WTC11 (cell line): Measurements from ENCODE around the gene KANTR. TPM values are rescaled to one million over a fixed set of nuclear protein-coding genes. Genes with fewer than 3 reads are reported as not detected.

Source experiments
- ATAC-seq: fragments of 200-7000 bp; cut with Tn5 transposase; 2 replicates; pipeline ENCODE4 v1.10.0; 2021; ENCODE audit warnings: mild to moderate bottlenecking, moderate library complexity
- CTCF ChIA-PET: fragments of 300-600 bp; sonication (Branson Sonifier 250); formaldehyde crosslinking; loops from one replicate; lab custom pipeline; 2021; ENCODE audit warnings: antibody characterized with exemption; lab: Charles Lee
- POLR2A ChIA-PET: fragments of 350-600 bp; sonication (Branson Sonifier 250); formaldehyde crosslinking; loops from one replicate; lab custom pipeline; 2021; ENCODE audit warnings: antibody characterized with exemption; lab: Charles Lee
- DNase-seq: peaks from one replicate; pipeline ENCODE4 v3.0.0; 2021; ENCODE audit warnings: low spot score
- H3K27ac Mint-ChIP-seq: 2 replicates; pipeline ENCODE4 v1.8.0; 2021; ENCODE audit warnings: mixed read lengths
- H3K27me3 Mint-ChIP-seq: 2 replicates; pipeline ENCODE4 v1.8.0; 2021; ENCODE audit warnings: low read depth, mild to moderate bottlenecking, moderate library complexity, mixed read lengths
- H3K36me3 Mint-ChIP-seq: 2 replicates; pipeline ENCODE4 v1.8.0; 2021; ENCODE audit warnings: mixed read lengths
- H3K4me1 Mint-ChIP-seq: 2 replicates; pipeline ENCODE4 v1.8.0; 2022; ENCODE audit warnings: mixed read lengths
- H3K4me3 Mint-ChIP-seq: 2 replicates; pipeline ENCODE4 v1.8.0; 2021; ENCODE audit warnings: mild to moderate bottlenecking, moderate library complexity, mixed read lengths
- H3K9me3 Mint-ChIP-seq: 2 replicates; pipeline ENCODE4 v1.8.0; 2021; ENCODE audit warnings: mixed read lengths
- FOXK1 ChIP-seq: sonication (generic); formaldehyde crosslinking; IDR thresholded peaks from 2 replicates; pipeline ENCODE4 v1.8.0; 2022; ENCODE audit warnings: mild to moderate bottlenecking, moderate library complexity, missing genetic modification reagents
- GRHL2 ChIP-seq: fragments of 250-450 bp; sonication (Bioruptor Pico); IDR thresholded peaks from 2 replicates; pipeline ENCODE4 v1.8.0; 2022; ENCODE audit warnings: mild to moderate bottlenecking, moderate library complexity; ENCODE audit not compliant: insufficient replicate concordance, severe bottlenecking
- GTF2I ChIP-seq: fragments of 250-450 bp; sonication (Bioruptor Pico); conservative IDR thresholded peaks from 2 replicates; pipeline ENCODE4 v1.4.0; 2021; ENCODE audit warnings: mild to moderate bottlenecking
- JAZF1 ChIP-seq: fragments of 250-450 bp; sonication (Bioruptor Pico); IDR thresholded peaks from 2 replicates; pipeline ENCODE4 v1.9.0; 2021; ENCODE audit warnings: moderate library complexity, mild to moderate bottlenecking, inconsistent platforms
- NR1H2 ChIP-seq: sonication (generic); formaldehyde crosslinking; IDR thresholded peaks from 2 replicates; pipeline ENCODE4 v1.9.0; 2021; ENCODE audit warnings: mild to moderate bottlenecking, moderate library complexity, missing genetic modification reagents
- NR3C1 ChIP-seq: sonication (generic); formaldehyde crosslinking; conservative IDR thresholded peaks from 2 replicates; pipeline ENCODE4 v1.8.1; 2023; ENCODE audit warnings: low read depth, mild to moderate bottlenecking, missing genetic modification reagents
- PRRX2 ChIP-seq: fragments of 250-450 bp; sonication (Bioruptor Pico); IDR thresholded peaks from 2 replicates; pipeline ENCODE4 v1.8.0; 2021; ENCODE audit warnings: mild to moderate bottlenecking
- SMAD3 ChIP-seq: sonication (generic); formaldehyde crosslinking; IDR thresholded peaks from 2 replicates; pipeline ENCODE4 v1.8.0; 2022; ENCODE audit warnings: missing genetic modification reagents, mild to moderate bottlenecking, borderline replicate concordance
- SP1 ChIP-seq: sonication (generic); formaldehyde crosslinking; conservative IDR thresholded peaks from 2 replicates; pipeline ENCODE4 v1.8.1; 2022; ENCODE audit warnings: missing genetic modification reagents
- ZNF219 ChIP-seq: sonication (generic); formaldehyde crosslinking; IDR thresholded peaks from 2 replicates; pipeline ENCODE4 v1.8.0; 2023; ENCODE audit warnings: missing genetic modification reagents, mild to moderate bottlenecking, borderline replicate concordance
- total RNA-seq: library from RNA; stranded (reverse); gene quantifications from 3 replicates; pipeline ENCODE4 v1.2.3, GENCODE V29; 2021
- TF ChIP-seq, protein P1 (sequence below): fragments of 250-450 bp; sonication (Bioruptor Pico); conservative IDR thresholded peaks from 2 replicates; pipeline ENCODE4 v1.9.0; 2021; ENCODE audit warnings: mild to moderate bottlenecking
- TF ChIP-seq, protein P2 (sequence below): sonication (generic); formaldehyde crosslinking; IDR thresholded peaks from 2 replicates; pipeline ENCODE4 v1.8.1; 2022; ENCODE audit warnings: low read depth, missing genetic modification reagents, borderline replicate concordance
- TF ChIP-seq, protein P3 (sequence below): sonication (generic); formaldehyde crosslinking; IDR thresholded peaks from 2 replicates; pipeline ENCODE4 v1.8.0; 2022; ENCODE audit warnings: mild to moderate bottlenecking, missing genetic modification reagents
- TF ChIP-seq, protein P4 (sequence below): sonication (generic); formaldehyde crosslinking; IDR thresholded peaks from 2 replicates; pipeline ENCODE4 v1.8.1; 2023; ENCODE audit warnings: mild to moderate bottlenecking, missing genetic modification reagents, moderate library complexity
- TF ChIP-seq, protein P5 (sequence below): sonication (generic); formaldehyde crosslinking; IDR thresholded peaks from 2 replicates; pipeline ENCODE4 v1.8.1; 2023; ENCODE audit warnings: mild to moderate bottlenecking, missing genetic modification reagents
- TF ChIP-seq, protein P6 (sequence below): fragments of 200-600 bp; IDR thresholded peaks from 2 replicates; pipeline ENCODE4 v1.8.0; 2022; ENCODE audit warnings: antibody characterized with exemption

Gene KANTR
- total RNA-seq, 1 experiment from 2014 or later, result 14.0 TPM

DNA sequence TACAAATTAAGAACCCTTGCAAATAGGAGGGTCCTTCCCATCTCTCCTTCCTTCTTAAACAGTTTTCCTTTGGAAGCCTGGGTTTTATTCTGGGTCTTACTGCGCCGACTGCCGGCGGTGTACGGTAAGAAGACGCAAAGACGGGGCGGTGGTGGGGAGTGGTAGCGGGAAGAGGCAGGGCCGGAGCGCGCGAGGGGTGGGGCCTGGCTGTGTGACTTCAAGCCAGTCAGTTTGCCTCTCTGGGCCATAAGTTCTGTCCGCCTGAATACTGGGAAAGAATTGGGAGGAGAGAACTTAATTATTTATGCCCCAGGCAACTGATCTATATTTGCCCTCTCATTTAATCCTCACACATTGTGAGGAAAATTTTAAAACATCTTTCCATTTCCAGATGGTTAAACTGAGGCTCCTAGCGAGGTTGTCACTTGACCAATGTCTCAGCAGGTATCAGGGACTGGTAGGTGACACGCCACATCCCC is 726 bp upstream of the KANTR start:
- Mint-ChIP-seq H3K4me3 (peak overlapping the region; percentile 93), H3K9me3 (no peaks in the 10 kb centered on the region)
- CTCF ChIA-PET, result no interaction called here

DNA sequence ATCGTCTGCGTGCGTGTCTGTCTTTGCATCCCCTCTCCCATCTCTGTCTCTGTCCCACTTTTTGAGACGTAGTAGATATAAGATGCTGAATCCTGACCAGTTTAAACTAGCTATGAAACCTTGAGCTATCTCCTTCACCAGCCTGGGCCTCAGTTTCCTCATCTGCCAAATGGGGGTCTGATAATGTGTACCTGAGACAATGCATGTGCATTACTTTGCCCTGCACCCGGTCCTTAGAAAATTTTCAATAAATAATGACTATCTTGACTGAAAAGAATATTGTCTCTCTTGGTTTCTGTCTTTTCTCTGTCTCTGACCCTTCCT is 602 bp downstream of the KANTR start:
- Mint-ChIP-seq H3K4me1 (peaks cover 9% of the 10 kb centered on the region), H3K36me3 (peaks cover 4% of the 10 kb centered on the region), H3K27ac (peak overlapping the region; percentile 93), H3K9me3 (no peaks in the 10 kb centered on the region), H3K27me3 (no peaks in the 10 kb centered on the region; the same call in 1 of the 2 replicates), H3K4me3 (peak overlapping the region; percentile 93)
- ATAC-seq, result no peak
- ChIA-PET CTCF (interaction anchor here (1.0 kb wide), 1 partner anchor 105 kb away, joined by 4 read pairs; no protein-coding TSS in a partner anchor), POLR2A (interaction anchor here (1.3 kb wide), 1 partner anchor 12 kb away, joined by 3 read pairs; the partner anchor contains the start of gene TSPYL2)
- TF ChIP-seq NR1H2 (CRISPR knock-in tag) (no peak), ZNF219 (CRISPR knock-in tag) (no peak), PRRX2 (CRISPR knock-in tag) (no peak), NR3C1 (no peak), FOXK1 (no peak), GRHL2 (CRISPR knock-in tag) (no peak), SMAD3 (CRISPR knock-in tag) (no peak), SP1 (CRISPR knock-in tag) (no peak), JAZF1 (CRISPR knock-in tag) (no peak)
- TF ChIP-seq, protein P1, sequence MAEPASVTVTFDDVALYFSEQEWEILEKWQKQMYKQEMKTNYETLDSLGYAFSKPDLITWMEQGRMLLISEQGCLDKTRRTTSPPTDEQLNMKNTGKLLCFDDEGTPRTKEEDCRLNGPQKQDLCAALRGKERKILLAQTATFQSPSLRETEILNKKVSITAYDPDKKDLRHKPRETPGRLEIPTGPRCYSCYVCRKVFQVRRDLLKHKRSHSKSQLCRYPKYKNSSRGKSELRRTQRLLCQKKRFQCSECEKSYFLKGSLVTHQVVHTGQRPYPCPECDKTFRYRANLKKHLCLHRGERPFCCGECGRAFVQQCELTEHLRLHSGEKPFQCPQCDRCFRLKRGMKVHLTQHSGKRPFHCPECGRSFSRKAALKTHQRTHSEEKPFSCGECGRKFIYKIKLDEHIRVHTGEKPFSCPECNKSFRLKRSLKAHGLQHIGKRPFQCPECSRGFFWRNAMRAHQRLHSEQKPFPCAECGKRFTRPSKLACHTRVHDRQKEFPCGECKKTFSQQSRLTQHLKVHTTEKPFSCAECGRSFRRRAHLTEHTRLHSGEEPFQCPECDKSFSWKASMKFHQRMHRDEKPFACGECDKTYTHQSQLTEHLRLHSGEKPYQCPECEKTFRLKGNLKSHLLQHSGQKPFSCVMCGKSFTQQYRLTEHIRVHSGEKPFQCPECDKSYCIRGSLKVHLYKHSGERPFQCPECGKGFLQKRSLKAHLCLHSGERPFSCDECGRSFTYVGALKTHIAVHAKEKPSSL (CRISPR knock-in tag), result no peak
- TF ChIP-seq, protein P2, sequence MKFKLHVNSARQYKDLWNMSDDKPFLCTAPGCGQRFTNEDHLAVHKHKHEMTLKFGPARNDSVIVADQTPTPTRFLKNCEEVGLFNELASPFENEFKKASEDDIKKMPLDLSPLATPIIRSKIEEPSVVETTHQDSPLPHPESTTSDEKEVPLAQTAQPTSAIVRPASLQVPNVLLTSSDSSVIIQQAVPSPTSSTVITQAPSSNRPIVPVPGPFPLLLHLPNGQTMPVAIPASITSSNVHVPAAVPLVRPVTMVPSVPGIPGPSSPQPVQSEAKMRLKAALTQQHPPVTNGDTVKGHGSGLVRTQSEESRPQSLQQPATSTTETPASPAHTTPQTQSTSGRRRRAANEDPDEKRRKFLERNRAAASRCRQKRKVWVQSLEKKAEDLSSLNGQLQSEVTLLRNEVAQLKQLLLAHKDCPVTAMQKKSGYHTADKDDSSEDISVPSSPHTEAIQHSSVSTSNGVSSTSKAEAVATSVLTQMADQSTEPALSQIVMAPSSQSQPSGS (CRISPR knock-in tag), result no peak
- TF ChIP-seq, protein P3, sequence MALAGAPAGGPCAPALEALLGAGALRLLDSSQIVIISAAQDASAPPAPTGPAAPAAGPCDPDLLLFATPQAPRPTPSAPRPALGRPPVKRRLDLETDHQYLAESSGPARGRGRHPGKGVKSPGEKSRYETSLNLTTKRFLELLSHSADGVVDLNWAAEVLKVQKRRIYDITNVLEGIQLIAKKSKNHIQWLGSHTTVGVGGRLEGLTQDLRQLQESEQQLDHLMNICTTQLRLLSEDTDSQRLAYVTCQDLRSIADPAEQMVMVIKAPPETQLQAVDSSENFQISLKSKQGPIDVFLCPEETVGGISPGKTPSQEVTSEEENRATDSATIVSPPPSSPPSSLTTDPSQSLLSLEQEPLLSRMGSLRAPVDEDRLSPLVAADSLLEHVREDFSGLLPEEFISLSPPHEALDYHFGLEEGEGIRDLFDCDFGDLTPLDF (CRISPR knock-in tag), result no peak
- TF ChIP-seq, protein P4, sequence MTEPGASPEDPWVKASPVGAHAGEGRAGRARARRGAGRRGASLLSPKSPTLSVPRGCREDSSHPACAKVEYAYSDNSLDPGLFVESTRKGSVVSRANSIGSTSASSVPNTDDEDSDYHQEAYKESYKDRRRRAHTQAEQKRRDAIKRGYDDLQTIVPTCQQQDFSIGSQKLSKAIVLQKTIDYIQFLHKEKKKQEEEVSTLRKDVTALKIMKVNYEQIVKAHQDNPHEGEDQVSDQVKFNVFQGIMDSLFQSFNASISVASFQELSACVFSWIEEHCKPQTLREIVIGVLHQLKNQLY, result no peak
- no peak for DNase-seq

More for the DNA sequence above, 726 bp upstream of the KANTR start:
- H3K27me3 Mint-ChIP-seq, result no peaks in the 10 kb centered on the region; the same call in 1 of the 2 replicates
- POLR2A ChIA-PET, result no interaction called here
- peak; percentile 65 for ATAC-seq
- peaks cover 12% of the 10 kb centered on the region for H3K4me1 Mint-ChIP-seq
- peak overlapping the region; percentile 96 for H3K27ac Mint-ChIP-seq
- no peaks in the 10 kb centered on the region for H3K36me3 Mint-ChIP-seq
- peak; percentile 80 for DNase-seq
- TF ChIP-seq, protein P5, sequence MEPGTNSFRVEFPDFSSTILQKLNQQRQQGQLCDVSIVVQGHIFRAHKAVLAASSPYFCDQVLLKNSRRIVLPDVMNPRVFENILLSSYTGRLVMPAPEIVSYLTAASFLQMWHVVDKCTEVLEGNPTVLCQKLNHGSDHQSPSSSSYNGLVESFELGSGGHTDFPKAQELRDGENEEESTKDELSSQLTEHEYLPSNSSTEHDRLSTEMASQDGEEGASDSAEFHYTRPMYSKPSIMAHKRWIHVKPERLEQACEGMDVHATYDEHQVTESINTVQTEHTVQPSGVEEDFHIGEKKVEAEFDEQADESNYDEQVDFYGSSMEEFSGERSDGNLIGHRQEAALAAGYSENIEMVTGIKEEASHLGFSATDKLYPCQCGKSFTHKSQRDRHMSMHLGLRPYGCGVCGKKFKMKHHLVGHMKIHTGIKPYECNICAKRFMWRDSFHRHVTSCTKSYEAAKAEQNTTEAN, result no peak
- peak; percentile 82; the same call in 1 of the 2 replicates for TF ChIP-seq GTF2I
- TF ChIP-seq, protein P6, sequence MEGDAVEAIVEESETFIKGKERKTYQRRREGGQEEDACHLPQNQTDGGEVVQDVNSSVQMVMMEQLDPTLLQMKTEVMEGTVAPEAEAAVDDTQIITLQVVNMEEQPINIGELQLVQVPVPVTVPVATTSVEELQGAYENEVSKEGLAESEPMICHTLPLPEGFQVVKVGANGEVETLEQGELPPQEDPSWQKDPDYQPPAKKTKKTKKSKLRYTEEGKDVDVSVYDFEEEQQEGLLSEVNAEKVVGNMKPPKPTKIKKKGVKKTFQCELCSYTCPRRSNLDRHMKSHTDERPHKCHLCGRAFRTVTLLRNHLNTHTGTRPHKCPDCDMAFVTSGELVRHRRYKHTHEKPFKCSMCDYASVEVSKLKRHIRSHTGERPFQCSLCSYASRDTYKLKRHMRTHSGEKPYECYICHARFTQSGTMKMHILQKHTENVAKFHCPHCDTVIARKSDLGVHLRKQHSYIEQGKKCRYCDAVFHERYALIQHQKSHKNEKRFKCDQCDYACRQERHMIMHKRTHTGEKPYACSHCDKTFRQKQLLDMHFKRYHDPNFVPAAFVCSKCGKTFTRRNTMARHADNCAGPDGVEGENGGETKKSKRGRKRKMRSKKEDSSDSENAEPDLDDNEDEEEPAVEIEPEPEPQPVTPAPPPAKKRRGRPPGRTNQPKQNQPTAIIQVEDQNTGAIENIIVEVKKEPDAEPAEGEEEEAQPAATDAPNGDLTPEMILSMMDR, result peak; percentile 16; the same call in 1 of the 2 replicates
- TF ChIP-seq, all 79 proteins: peak for 2
